ENCODE results near the gene TNFRSF18. TPM values are rescaled to one million over a fixed set of nuclear protein-coding genes. Genes with fewer than 3 reads are reported as not detected.

TNFRSF18 gene, protein sequence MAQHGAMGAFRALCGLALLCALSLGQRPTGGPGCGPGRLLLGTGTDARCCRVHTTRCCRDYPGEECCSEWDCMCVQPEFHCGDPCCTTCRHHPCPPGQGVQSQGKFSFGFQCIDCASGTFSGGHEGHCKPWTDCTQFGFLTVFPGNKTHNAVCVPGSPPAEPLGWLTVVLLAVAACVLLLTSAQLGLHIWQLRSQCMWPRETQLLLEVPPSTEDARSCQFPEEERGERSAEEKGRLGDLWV
- 0.07 TPM in 1 of 5 replicates, not detected in the others for total RNA-seq (2022; extraction: Qiagen RNA extraction)

DNA sequence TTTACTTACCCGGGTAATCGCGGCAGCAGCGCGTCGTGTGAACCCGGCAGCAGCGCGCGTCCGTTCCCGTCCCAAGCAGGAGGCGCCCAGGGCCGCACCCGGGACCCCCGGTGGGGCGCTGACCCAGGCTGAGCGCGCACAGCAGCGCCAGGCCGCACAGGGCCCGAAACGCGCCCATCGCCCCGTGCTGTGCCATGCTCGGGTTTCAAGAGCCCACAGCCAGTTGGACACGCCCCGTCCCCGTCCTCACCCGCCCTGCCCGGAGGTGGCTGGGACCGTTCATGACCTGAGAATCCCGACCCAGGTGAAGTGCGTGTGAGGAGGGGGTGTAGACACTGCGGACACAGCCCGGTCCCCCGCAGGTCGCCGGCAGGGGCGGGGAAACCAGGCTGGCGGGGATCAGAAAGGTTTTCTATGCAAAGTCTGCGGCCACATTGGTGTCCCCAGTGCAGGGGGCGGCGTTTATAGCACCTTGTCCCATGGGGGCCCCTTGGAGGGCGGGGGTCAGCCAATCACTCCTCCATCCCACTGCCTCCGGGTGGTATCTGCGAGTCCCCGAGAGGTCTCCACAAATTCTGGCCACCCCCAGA, at the start of gene TNFRSF18:
TSS of gene TNFRSF18 (minus strand) at position 217 of the 590 bp plus-strand sequence. CDS start at position 196, 21 bp downstream.

DNA sequence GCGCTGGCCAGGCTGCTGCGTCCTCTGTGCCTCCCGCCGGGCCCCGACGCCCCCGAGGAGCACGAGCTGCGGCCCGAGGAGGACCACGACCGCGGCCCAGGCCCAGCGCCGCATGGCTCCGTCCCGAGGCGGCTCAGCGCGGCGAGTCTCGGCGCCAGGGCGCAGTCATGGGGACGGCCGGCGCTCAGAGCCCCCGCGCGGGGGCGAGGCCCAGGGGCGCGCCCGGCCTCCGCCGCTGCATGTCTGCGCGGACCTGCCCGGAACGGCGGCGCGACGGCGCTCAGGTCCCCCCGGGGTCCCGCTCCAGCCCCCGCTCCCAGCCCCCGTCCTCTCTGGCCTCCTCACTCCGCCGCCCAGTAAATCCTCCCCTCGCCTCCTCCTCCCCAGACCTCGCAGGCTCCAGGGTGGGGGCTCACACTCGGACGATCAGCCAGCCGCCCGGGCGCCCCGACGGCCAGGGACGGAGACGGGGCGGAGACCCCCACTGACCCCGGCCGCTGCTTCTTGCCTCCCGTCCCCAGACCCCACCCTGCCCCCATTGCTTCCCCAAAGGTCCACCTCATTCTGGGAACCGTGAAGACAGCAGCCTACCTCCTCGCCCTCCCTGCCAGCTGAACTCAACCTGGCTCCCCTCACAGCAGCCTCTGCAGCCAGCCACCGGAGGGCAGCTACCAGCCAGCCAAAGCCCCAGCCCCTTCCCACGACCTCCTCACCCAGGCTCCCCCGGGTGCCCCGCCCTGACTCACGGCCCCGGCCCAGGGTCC, 40.4 kb upstream of the TNFRSF18 start, which contains the start of gene C1QTNF12:
TSS of gene C1QTNF12 (minus strand) at position 146 of the 764 bp plus-strand sequence. CDS start at position 114, 32 bp downstream.

DNA sequence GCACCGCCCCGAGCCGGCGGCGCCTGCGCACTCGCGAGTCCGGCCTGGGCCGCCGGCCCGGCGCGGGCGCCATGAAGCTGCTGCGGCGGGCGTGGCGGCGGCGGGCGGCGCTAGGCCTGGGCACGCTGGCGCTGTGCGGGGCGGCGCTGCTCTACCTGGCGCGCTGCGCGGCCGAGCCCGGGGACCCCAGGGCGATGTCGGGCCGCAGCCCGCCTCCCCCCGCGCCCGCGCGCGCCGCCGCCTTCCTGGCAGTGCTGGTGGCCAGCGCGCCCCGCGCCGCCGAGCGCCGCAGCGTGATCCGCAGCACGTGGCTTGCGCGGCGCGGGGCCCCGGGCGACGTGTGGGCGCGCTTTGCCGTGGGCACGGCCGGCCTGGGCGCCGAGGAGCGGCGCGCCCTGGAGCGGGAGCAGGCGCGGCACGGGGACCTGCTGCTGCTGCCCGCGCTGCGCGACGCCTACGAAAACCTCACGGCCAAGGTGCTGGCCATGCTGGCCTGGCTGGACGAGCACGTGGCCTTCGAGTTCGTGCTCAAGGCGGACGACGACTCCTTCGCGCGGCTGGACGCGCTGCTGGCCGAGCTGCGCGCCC, 25.9 kb upstream of the TNFRSF18 start, which contains the start of gene B3GALT6:
TSS of gene B3GALT6 (plus strand) at position 30 of the 588 bp plus-strand sequence. CDS start at position 72, 42 bp downstream.

DNA sequence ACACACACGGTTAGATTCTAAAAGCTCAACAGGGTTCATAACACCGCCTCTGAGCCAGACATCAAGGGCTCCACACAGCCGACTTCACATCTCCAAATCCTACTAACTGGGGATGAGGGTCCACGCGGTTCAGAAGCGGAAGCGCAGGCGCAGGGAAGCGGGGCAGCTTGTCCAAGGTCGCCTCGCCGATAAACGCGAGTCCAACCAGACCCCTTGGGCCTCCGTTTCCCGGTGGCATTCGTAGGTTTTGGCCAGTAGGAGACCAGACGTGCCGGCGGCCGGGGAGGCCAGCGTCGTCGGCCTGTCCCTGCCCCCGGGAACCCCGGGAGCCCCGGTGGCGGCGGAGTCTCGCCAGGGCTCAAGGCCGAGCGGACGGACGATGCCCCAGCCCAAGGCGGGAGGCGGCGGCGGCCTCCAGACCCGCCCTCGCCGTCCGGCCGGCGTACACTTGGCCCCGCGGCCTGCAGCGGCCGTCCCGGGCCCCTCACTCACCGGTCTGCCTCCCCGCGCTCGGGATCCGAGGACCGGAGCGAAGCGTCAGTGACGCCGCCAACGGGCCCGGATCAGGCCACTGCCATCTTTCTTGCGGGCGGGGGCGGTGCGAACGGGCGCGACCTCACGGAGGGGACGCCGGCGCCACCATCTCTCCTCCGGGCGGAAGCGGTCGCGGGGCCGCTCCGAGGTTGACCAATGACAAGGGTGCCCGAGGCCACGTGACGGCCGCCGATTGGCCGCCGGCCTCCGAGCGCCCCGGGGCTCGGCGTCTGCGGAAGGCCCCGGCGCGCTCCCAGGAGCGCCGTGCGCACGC, 25.2 kb upstream of the TNFRSF18 start, which contains the start of gene SDF4:
TSS of gene SDF4 (minus strand) at position 602 of the 808 bp plus-strand sequence. CDS start 3,229 bp downstream, outside the sequence.

DNA sequence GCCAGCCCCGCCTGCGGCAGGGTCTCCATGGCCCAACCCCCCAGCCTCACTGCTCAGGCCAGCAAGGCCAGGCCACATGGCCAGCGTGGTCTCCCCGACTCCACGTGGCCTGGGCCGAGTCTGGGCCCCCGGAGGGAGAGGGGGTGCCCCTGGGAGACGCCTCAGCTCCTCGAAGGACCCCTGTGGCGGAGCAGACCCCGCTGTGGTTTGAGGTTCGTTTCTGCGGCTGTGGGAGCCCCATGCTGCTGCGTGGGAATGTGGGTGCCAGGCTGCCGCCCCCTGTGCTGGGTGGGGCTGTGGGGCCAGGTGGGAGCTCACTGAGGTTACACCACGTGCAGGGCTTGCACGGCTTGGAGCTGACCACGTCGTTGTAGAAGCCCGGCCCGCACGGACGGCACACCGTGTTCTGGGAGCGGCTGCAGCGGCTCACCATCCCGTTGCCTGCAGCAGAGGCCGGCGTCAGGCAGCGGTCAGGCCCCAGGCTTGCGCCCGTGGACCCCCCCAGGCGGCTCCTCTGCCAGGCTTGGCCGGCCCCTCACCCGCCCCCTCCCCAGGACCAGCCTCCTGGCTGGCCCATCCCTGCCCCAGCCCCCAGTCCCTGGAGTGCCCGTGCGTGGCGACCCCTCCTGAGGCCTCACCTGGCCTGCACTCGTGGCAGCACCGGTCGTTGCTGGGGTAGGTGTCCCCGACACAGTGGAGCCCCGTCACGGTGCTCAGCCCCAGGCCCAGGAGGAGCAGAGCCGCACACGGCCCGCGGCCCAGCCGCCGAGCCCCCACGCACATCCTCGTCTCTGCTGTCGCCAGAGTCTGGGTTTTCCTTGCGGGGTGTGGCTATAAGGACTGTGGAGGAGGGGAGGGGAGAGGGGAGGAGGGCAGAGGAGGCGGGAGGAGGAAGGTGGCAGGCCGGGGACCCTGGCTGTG, 7.2 kb upstream of the TNFRSF18 start, which contains the start of gene TNFRSF4:
TSS of gene TNFRSF4 (minus strand) at position 809 of the 921 bp plus-strand sequence. CDS start at position 783, 26 bp downstream.

DNA sequence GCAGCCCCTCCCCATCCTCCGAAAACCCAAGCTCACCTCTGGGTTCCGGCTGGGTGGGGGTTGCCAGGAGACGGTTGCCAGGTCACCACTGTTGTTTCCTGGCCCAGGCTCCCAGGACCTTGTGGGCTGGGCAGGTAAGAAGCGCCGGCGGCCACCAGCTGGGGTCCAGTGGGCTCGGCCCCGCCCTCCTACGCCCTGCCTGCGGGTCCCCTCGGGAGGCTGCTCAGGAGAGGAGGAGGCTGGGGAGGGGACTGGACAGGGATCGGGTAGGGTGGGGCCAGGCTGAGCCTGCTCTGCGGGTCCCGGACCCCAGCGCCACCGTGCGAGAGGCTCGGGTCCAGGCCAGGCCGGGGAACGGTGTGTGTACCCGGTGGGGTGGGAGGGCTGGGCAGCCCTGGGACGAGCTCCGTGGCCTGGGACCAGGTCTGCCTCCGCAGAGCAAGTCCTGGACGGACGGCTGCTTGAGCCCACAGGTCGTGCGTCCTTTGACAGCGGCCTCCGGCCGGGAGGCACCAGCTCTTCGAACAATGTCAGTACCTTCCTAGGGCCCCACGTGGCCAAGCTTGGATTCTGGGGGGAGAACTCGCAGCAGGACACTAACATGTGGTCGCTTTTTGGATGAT, 32.5 kb downstream of the TNFRSF18 start, which contains the start of gene TTLL10:
TSS of gene TTLL10 (plus strand) at position 88 of the 623 bp plus-strand sequence. CDS start 5,336 bp downstream, outside the sequence.

Other genes with a start within 250 kb of the TNFRSF18 start
- gene NOC2L, start 247.3 kb downstream of the TNFRSF18 start, total RNA-seq (2022; extraction: Qiagen RNA extraction), result 63.0 to 92.6 TPM (median 88.9 TPM) in 5 replicates
- gene KLHL17, start 246.0 kb downstream of the TNFRSF18 start, total RNA-seq (2022; extraction: Qiagen RNA extraction), result 5.9 to 12.9 TPM (median 11.3 TPM) in 5 replicates
- gene PLEKHN1, start 240.1 kb downstream of the TNFRSF18 start, total RNA-seq (2022; extraction: Qiagen RNA extraction), result 2.3 to 5.0 TPM (median 4.3 TPM) in 5 replicates
- 0.06 to 0.17 TPM (median 0.15 TPM) in 4 of 5 replicates, not detected in the other for gene PERM1, start 224.5 kb downstream of the TNFRSF18 start, total RNA-seq (2022; extraction: Qiagen RNA extraction)
- gene HES4, start 206.5 kb downstream of the TNFRSF18 start, total RNA-seq (2022; extraction: Qiagen RNA extraction), result 21.4 to 44.8 TPM (median 36.2 TPM) in 5 replicates
- 12.2 to 17.4 TPM (median 15.9 TPM) in 5 replicates for gene ISG15, start 193.1 kb downstream of the TNFRSF18 start, total RNA-seq (2022; extraction: Qiagen RNA extraction)
- gene AGRN, start 186.5 kb downstream of the TNFRSF18 start, total RNA-seq (2022; extraction: Qiagen RNA extraction), result 56.7 to 117 TPM (median 107 TPM) in 5 replicates
- gene RNF223, start 132.3 kb downstream of the TNFRSF18 start, total RNA-seq (2022; extraction: Qiagen RNA extraction), result 0.13 to 0.20 TPM (median 0.18 TPM) in 5 replicates
- 8.5 to 13.5 TPM (median 12.3 TPM) in 5 replicates for gene C1orf159, start 90.5 kb downstream of the TNFRSF18 start, total RNA-seq (2022; extraction: Qiagen RNA extraction)
- 0.03 TPM in 1 of 5 replicates, not detected in the others for gene TTLL10, start 32.7 kb downstream of the TNFRSF18 start, total RNA-seq (2022; extraction: Qiagen RNA extraction)
- gene TNFRSF4, start 7.6 kb upstream of the TNFRSF18 start, total RNA-seq (2022; extraction: Qiagen RNA extraction), result 0.06 to 0.15 TPM (median 0.10 TPM) in 4 of 5 replicates, not detected in the other
- gene SDF4, start 25.4 kb upstream of the TNFRSF18 start, total RNA-seq (2022; extraction: Qiagen RNA extraction), result 92.5 to 135 TPM (median 132 TPM) in 5 replicates
- 10.7 to 17.9 TPM (median 16.5 TPM) in 5 replicates for gene B3GALT6, start 25.6 kb upstream of the TNFRSF18 start, total RNA-seq (2022; extraction: Qiagen RNA extraction)
- 0.70 to 2.4 TPM (median 1.5 TPM) in 5 replicates for gene C1QTNF12, start 40.1 kb upstream of the TNFRSF18 start, total RNA-seq (2022; extraction: Qiagen RNA extraction)
- gene UBE2J2, start 67.3 kb upstream of the TNFRSF18 start, total RNA-seq (2022; extraction: Qiagen RNA extraction), result 37.3 to 49.1 TPM (median 46.4 TPM) in 5 replicates
- 0.89 to 1.4 TPM (median 1.1 TPM) in 5 replicates for gene SCNN1D, start 73.8 kb upstream of the TNFRSF18 start, total RNA-seq (2022; extraction: Qiagen RNA extraction)
- 5.8 to 17.5 TPM (median 13.1 TPM) in 5 replicates for gene ACAP3, start 101.3 kb upstream of the TNFRSF18 start, total RNA-seq (2022; extraction: Qiagen RNA extraction)
- 12.1 to 23.7 TPM (median 21.1 TPM) in 5 replicates for gene PUSL1, start 102.0 kb upstream of the TNFRSF18 start, total RNA-seq (2022; extraction: Qiagen RNA extraction)
- gene INTS11, start 118.1 kb upstream of the TNFRSF18 start, total RNA-seq (2022; extraction: Qiagen RNA extraction), result 45.7 to 59.9 TPM (median 58.4 TPM) in 5 replicates
- 16.0 to 25.5 TPM (median 24.1 TPM) in 5 replicates for gene CPTP, start 118.2 kb upstream of the TNFRSF18 start, total RNA-seq (2022; extraction: Qiagen RNA extraction)
- gene TAS1R3, start 124.7 kb upstream of the TNFRSF18 start, total RNA-seq (2022; extraction: Qiagen RNA extraction), result 0.12 to 0.21 TPM (median 0.17 TPM) in 5 replicates
- 35.7 to 69.6 TPM (median 67.1 TPM) in 5 replicates for gene DVL1, start 142.8 kb upstream of the TNFRSF18 start, total RNA-seq (2022; extraction: Qiagen RNA extraction)
- gene MXRA8, start 152.0 kb upstream of the TNFRSF18 start, total RNA-seq (2022; extraction: Qiagen RNA extraction), result 0.07 to 0.29 TPM (median 0.12 TPM) in 4 of 5 replicates, not detected in the other
- gene AURKAIP1, start 168.6 kb upstream of the TNFRSF18 start, total RNA-seq (2022; extraction: Qiagen RNA extraction), result 116 to 165 TPM (median 153 TPM) in 5 replicates
- gene CCNL2, start 192.7 kb upstream of the TNFRSF18 start, total RNA-seq (2022; extraction: Qiagen RNA extraction), result 29.8 to 55.4 TPM (median 47.5 TPM) in 5 replicates
- gene MRPL20, start 200.7 kb upstream of the TNFRSF18 start, total RNA-seq (2022; extraction: Qiagen RNA extraction), result 122 to 160 TPM (median 123 TPM) in 5 replicates
- 0.05 TPM in 1 of 5 replicates, not detected in the others for gene ANKRD65, start 214.7 kb upstream of the TNFRSF18 start, total RNA-seq (2022; extraction: Qiagen RNA extraction)
- gene VWA1, start 229.1 kb upstream of the TNFRSF18 start, total RNA-seq (2022; extraction: Qiagen RNA extraction), result 4.2 to 13.3 TPM (median 12.5 TPM) in 5 replicates
- not detected in 5 replicates for gene ATAD3C, start 243.1 kb upstream of the TNFRSF18 start, total RNA-seq (2022; extraction: Qiagen RNA extraction)